ENCODE results near the gene ASCC1.

ASCC1 gene

DNA sequence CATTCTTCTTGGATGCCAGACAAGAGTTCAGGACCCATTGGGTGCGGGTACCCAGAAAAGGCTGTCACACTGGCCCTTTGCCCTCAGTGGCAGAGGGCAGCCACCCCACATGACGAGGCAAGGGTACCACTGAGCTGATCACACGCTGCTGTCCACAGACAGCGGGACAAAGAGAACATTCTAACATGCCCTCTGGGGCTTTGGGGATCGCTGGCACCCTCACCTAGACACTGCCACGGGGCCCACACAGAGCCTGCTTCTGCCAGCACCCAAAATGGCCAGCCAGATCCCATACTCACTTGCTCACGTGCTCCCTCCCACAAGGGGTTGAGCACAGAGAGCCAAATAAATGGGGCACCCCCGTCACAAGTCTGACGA lies 111.0 kb downstream of the ASCC1 start:
- no peak for DNase-seq (ENCODE audit: low read depth in 2 of 3, low spot score in 2 of 3)

DNA sequence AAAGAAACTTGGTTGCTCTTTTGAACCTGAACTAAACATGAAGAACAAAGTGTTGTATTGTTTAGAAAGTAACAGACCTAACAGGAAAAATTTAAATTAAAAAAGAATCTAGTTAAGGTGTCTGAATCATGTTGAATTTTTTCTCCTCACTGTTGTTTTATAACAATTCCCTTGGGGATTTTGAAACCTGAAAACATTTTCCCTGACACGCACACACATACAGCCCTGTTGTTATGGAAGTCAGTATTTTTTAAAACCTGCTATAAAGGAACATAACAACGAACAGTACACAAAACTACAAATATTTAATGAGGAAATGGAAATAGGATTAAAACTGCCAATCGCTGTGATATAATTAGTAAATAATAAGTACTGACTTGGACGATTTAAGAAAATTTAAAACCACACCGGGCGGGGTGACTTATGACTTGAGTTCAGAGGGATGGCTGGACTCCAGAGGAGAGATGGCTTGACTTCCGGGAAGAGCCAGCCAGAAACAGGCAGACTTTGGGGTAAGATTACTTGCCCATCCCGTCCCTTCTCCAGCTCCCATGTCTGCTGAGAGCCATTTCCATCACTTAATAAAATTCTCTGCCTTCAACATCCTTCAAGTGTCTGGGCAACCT lies 111.5 kb downstream of the ASCC1 start:
- no peak for DNase-seq (ENCODE audit: low read depth in 2 of 3, low spot score in 2 of 3)

DNA sequence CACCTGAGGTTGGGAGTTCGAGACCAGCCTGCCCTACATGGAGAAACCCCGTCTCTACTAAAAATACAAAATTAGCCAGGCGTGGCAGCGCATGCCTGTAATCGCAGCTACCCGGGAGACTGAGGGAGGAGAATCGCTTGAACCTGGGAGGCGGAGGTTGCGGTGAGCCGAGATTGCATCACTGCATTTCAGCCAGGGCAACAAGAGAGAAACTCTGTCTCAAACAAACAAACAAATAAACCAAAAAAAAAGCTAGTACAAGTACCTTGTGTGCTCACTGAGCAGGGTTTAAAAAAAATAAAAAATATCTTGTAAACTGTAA lies 116.5 kb downstream of the ASCC1 start:
- no peak for DNase-seq (ENCODE audit: low read depth in 2 of 3, low spot score in 2 of 3)

DNA sequence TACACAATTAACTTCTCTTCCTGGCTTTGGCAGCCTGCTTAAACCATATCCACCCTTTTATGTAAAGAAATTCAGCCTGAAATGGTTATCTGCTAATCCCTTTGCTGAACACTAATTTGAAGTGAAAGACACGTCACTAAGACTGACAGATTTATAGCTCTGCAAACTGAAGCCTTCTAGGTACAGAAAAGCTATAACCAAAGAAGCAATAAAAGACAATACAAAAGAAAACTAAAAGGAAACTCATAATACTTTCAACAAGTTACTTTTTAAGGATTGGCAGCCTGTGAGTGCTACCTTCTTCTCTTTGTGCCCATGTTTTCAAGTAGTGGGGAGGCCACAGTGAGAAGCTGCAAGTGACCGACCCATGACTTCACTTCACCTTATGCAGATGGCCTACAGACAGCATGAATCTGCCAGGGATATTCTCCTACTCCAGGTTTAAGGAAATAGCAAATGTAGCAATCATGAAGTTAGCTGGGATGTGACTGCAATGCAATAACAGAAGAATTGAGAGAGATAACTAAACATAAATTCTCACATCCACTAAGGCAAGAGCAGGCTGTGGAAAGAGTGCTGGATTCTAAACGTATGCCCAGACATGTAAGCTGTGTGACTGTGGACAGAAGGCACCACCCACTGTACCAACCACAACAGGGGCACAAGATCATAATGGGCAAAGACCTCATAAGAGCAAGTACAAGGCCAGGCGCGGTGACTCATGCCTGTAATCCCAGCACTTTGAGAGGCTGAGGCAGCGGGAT lies 117.1 kb downstream of the ASCC1 start:
- DNase-seq (ENCODE audit: low read depth in 2 of 3, low spot score in 2 of 3), result no peak

- DNase-seq (ENCODE audit: low read depth in 2 of 3, low spot score in 2 of 3), result no peak
Observed at GRCh38 chr10:72098301-72098835, 117.7 kb downstream of the ASCC1 start.

GRCh38 chr10:72097448-72098300 lies 118.4 kb downstream of the ASCC1 start:
- no peak for DNase-seq (ENCODE audit: low read depth in 2 of 3, low spot score in 2 of 3)

- DNase-seq (ENCODE audit: low read depth in 2 of 3, low spot score in 2 of 3), result no peak
Observed at GRCh38 chr10:72096115-72097000, 119.7 kb downstream of the ASCC1 start.

- DNase-seq (ENCODE audit: low read depth in 2 of 3, low spot score in 2 of 3), result no peak
Observed at GRCh38 chr10:72095195-72095594, 120.9 kb downstream of the ASCC1 start.

GRCh38 chr10:72094574-72094973 lies 121.5 kb downstream of the ASCC1 start:
- DNase-seq (ENCODE audit: low read depth in 2 of 3, low spot score in 2 of 3), result no peak

DNA sequence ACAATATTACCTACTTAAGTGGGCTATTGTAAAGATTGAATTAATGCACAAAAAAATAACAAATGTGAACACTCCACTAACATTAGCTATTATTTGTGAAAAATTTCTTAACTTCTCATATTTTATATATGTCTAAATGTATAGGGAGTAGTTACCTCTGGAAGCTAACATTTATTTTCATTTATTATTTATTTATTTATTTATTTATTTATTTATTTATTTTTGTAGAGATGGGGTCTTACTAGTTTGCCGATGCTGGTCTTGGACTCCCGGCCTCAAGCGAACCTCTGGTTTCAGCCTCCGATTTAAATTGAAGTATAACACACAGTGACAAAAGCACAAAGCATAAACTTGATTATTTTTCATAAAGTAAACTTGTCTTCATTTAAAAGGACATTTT lies 122.6 kb downstream of the ASCC1 start:
- DNase-seq (ENCODE audit: low read depth in 2 of 3, low spot score in 2 of 3), result no peak

DNA sequence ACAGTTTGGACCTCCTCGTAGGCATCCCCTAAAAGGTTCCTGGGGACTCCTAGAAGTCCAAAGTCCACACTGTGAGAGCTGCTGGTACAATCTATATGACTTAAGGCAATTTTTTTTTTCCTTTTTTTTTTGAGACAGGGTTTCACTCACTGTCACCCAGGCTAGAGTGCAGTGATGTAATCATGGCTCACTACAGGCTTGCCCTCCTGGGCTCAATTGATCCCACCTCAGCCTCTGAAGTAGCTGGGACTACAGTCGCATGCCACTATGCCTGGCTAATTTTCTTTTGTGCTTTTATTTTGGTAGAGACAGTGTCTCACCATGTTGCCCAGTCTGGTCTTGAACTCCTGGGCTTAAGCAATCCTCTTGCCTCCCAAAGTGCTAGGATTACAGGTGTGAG lies 123.1 kb downstream of the ASCC1 start:
- no peak for DNase-seq (ENCODE audit: low read depth in 2 of 3, low spot score in 2 of 3)

GRCh38 chr10:72092171-72092924 lies 123.7 kb downstream of the ASCC1 start:
- no peak for DNase-seq (ENCODE audit: low read depth in 2 of 3, low spot score in 2 of 3)

GRCh38 chr10:72090326-72090725 lies 125.8 kb downstream of the ASCC1 start:
- DNase-seq (ENCODE audit: low read depth in 2 of 3, low spot score in 2 of 3), result no peak

DNA sequence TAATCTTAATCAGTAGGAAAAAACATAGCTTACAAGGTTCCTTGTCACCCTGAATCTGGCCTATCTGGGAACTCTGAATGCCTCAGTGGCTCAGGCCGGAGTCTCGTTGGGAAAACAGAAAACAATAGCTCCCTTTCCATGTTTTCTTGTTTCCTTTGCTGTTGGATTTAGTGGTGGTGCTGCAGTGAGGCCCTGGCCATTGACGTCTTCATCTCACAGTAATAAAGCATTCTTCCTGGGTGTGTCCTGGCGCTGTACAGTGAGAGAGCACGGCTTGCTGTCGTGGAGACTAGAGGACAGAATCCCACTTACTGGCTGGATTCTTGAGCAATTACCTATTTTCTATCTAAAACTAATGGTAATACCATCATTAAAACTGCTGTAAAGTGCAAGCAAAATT lies 126.5 kb downstream of the ASCC1 start:
- no peak for DNase-seq (ENCODE audit: low read depth in 2 of 3, low spot score in 2 of 3)

GRCh38 chr10:72088889-72089575 lies 127.0 kb downstream of the ASCC1 start:
- no peak for DNase-seq (ENCODE audit: low read depth in 2 of 3, low spot score in 2 of 3)

- DNase-seq (ENCODE audit: low read depth in 2 of 3, low spot score in 2 of 3), result peak in 2 of 3 experiments; percentile 48 to 58
Observed at GRCh38 chr10:72087969-72088888, 127.8 kb downstream of the ASCC1 start, which contains the start of gene SPOCK2. Gene SPOCK2, minus strand, starts transcription at chr10:72088551. Its CDS starts 223 bp downstream, at chr10:72088328.

- no peak for DNase-seq (ENCODE audit: low read depth in 2 of 3, low spot score in 2 of 3)
Observed at GRCh38 chr10:72087392-72087968, 128.6 kb downstream of the ASCC1 start.
